Middle frontal gyrus (tissue), 1 donor: ENCODE measurements around the gene LRRTM3.

ENCODE experiments used
- DNase-seq: peaks from one replicate; pipeline ENCODE4 v3.0.0-alpha.2; 2015; ENCODE audit warnings: low spot score; ENCODE audit errors: extremely low spot score

The LRRTM3 gene

DNA sequence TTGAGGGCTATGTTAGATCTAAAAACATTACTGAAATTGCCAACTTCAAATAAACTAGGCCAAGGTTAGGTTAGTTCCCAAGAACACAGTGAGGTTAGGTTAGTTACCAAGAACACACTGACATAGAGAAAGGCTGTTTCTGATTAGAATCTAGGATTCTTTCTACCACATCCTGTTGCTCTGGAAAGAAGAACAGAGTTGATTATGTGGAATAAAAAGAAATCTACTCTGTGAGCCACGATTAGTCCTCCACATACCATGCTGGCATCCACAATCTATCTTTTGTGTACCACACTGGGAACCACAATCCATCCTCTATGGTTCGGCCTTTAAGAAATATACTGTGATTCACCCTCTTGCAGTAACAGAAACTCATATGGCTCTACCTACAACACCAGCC, 91.4 kb downstream of the LRRTM3 start:
- no peak for DNase-seq

DNA sequence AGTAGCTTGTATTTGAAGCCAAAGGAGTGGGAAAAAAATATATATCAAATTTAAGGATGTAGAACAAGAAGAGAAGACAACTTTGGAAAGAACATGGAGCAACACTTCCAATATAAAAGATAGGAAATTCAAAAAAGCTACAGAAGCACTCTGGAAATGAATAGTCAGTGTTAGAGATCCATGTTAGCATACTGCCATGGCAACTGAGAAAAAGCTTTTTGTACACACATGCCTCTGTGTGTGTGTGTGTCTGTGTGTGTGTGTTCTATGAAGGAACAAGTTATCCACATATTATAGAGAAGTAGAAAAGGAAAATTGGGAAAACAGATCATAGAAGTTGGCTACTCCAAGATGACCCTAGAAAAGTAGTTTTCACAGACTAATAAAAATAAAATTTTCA, 96.3 kb downstream of the LRRTM3 start:
- no peak for DNase-seq

DNA sequence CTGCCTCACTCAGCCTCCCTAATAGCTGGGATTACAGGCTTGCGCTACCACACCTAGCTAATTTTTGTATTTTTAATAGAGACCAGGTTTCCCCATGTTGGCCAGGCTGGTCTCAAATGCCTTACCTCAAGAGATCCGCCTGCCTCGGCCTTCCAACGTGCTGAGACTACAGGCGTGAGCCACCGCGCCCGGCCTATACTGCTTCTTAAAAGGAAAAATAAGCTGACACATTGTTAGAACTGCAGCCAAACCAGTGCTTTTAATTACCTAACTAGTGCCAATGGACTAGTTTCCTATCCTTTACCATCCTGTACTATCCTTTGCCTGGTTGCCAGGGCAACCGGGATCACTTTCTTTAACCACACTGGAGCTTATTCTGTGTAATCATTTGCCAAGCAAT, 108.0 kb downstream of the LRRTM3 start:
- no peak for DNase-seq

DNA sequence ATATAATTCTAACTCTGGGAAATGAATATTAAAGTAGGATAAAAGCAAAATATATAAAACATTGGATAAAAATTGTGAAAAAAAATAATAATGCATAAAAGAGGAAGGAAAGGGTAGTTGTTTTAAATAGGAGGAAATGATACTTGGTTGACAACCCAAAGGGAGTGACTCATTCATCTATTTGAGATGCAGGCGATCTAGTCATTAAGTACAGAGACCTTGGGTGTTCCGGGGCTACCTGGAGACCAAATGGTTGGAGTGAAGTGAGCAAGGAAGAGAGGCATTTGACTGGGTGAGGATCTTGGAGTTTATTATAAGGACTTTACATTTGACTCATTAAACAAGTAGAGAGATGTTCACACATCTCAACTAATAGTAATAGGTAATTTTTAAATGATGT, 111.0 kb downstream of the LRRTM3 start:
- no peak for DNase-seq

DNA sequence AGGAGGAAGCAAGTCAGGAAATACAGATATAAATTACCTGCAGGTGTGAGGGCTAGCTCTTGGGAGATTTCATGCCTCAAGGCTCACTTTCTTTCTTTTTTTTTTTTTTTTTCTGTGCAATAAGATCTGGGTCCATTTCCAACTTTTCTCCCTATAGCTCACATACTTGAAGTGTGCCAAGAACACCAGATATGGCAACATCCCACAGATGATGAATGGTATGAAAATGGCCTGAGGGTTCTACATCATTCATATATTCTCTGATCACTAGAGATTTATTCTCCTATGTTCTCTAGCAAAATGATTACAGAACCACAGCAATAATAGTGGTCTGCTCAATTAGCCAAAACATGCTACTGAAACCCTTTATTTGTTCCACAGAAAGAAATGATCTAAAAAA, 117.2 kb downstream of the LRRTM3 start:
- DNase-seq, result no peak

DNA sequence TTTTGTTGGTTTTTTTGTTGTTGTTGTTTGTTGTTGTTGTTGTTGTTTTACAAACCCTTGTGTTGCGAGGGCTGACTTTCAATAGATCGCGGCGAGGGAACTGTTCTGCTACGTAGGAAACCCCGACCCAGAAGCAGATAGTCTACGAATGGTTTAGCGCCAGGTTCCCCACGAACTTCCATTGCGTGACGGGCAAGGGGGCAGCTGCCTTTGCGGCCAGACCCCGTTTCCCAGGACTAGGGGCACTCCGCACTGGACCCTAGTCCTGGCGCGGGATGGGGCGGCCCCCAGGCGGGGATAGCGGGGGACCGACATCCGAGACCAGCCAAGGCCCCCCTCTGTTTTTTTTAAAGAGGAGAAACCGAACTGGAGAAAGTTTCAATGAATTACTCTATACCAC, 119.6 kb downstream of the LRRTM3 start:
- no peak for DNase-seq

DNA sequence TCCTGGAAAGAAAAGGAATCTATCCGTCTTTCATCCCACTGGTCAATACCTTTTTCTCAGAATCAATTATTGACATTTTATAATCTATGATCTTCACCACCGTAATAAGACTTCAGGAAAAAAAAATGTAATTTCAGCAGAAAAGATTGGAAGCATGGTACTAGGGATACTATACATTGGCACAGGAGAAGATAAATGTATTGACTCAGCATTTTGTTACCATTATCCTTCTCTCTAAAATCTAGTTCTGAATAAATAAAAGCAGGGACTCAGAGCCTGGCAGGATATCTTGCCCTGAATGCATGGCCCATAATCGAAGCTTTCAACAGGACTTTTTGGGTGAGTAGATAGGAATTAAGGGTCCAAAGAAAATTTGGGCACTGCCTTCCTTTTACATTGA, 120.7 kb downstream of the LRRTM3 start:
- no peak for DNase-seq

DNA sequence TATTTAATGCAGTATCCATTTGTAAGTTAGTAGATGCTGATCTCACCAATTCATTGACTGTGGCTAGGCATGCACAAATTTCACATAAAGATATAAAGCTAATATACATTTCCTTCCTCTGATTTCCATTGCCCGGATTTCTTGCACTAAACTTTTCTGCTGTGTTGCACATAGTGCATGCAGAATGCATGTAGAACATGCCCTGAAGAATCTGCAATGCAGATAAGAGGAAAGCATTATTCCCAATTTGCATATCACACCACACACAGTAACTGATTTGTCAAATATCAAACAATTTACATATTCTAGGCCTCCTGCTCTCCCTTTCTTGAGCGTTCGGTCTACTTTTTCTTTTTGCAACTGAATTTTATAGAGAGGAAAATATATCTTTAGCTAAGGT, 124.2 kb downstream of the LRRTM3 start:
- DNase-seq, result no peak

DNA sequence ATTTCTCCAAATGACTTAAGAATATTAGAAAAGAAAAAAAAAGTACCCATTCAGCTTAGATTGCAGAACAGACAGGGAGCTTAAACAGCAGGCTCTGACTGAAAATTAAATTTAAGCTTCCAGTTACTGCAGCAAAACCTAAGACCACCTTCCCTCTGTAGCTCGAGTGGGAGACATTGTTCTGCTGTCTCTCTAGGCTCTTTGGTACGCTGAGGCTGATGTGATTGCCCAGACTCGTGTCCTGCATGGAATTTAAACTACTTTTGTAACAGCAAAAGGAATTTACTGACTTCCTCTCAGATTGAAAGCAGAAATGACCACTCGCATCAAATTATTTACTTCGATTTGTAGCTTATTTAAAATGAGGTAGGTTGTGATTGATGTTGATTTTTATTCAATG, 124.6 kb downstream of the LRRTM3 start:
- no peak for DNase-seq

DNA sequence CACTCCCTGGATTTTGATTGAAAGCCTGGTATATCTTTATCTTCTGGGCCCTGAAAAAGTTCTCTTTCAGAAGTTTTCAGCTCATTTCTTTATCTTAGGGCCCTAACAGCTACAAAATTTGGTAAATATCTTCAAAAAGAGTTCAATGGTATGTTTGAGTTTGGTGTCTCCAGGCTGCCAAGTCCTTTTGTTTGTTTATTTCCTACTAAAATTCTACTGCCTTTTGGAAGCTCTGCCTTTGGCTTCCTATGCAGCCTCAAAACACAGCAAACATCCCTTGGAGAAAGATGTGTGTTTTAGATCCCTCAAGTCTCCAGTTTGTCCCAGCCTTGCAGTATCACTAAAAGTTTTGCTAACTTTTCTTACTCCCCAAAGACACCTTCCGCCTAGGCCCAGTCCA, 146.8 kb downstream of the LRRTM3 start:
- no peak for DNase-seq

DNA sequence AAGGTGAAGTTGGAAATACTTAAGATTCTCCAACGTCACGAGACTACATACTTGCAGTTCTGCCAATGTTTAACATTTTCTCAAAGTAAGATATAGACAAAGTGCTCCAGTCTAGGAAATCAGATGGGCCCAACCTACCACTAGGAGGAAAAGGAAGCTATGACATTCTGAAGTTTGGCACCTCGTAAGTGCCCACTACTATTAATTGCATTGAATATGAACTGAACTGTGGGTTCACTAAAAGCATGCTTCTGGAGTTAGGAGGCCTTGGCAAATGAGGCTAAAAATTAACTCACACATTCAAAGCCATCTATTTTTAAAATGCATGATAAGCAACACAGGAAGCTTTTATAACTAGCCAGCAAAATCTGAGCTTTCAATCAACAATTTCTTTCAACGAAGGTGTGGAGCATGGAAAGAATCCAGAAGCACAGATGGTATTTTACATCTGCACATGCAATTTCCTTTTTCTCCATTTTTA, 149.7 kb downstream of the LRRTM3 start:
- DNase-seq, result no peak

DNA sequence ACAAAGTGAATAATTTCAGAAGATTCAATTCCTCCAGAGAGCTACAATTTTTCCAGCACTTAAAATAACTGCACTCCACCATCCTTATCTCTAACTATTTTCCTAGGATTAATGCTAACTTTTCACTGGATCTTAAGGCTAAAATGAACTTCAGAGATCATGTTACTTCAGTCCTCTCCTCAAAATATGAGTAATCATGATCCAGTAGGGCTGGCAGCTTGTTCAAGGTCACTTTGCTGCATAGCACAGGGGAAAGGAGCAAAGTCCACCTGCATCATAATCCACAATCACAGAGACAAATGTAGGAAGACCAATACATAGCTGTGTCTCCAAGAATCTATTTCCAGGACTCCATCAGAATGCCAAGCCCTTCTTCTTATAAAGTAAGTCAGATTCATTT, 150.3 kb downstream of the LRRTM3 start:
- DNase-seq, result no peak

DNA sequence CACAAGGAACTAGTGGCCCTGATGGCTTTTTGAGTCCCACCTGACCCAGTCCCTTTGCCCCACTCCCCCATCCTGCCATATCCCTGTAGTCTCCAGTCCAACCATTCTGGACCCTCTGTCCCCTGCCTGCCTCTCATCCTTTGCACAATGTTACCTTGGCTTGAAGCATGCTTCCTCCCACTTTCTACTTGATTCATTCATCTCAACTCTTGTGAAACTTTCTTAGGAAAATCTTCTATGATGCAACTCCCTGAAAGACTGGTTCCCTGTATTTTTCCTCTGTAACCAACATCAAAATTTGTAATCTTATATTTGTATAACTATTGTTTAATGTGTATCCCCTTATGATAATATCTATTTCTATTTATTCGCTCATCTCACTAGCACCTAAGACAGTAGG, 151.5 kb downstream of the LRRTM3 start:
- no peak for DNase-seq

DNA sequence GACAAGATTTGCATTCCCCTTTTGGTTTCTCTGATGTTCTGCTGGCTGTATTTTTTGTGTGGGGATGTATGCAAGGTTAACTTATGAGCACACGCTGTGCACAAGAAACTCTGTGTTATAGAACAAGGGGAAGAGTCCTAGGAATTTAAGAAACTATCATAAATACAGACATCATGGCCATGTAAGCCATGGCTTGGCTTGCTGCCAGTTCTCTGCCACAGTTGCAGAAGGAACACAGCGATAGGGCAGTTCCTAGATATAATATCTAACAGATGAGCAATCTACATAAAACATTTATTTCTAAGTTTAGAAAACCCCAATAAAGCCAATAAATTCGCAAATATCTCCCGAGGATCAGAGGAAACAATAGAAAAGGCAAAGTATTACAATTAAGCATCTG, 153.3 kb downstream of the LRRTM3 start:
- DNase-seq, result no peak

DNA sequence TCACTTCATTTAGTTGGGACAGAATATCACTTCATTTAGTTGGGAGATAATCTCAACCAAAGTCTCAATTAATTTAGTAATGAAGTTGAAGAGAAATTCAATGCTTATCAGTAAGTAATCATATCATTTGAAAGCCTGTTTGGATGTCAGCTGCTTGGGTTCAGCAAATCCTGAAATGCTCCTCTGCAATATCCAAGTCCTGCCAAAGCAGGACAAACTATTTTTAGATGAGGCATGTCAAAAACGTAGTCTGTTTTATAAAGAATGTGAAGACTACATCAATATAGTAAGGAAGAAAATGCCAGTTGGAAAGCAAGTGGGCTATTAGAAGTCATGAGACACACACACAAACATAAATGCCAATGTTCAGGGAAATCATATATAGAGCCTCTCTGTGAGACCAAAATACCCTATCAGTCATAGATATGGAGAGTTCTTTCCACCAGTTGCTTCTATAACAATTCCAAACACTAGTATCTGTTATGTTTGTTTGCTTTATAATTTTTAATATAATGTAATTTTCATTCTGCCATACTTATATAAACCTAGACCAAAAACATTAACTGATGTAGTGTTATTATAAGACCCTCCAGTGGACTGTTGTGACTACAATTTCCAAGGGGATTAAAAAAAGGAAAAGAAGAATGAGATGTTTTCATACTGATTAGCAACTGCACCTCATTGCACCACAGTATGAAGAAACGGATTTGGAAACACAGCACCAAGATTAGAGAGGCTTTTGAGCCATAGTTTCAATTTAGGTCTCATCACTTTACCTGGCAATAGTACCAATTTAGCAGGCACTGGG, 160.7 kb downstream of the LRRTM3 start:
- DNase-seq, result no peak

DNA sequence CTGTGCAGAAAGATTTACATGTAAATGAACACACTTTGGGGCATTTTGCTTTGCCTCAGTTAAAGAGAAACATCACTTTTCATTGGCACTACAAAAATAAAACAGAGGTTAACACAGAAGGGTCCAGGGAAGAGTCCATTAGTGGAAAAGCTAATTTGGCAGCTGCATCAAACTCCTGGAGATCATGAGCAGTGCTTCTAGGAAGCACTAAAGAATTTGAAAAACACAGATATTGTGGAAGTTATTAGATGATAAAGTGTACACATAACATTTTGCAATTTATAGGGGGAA, 161.2 kb downstream of the LRRTM3 start:
- no peak for DNase-seq

DNA sequence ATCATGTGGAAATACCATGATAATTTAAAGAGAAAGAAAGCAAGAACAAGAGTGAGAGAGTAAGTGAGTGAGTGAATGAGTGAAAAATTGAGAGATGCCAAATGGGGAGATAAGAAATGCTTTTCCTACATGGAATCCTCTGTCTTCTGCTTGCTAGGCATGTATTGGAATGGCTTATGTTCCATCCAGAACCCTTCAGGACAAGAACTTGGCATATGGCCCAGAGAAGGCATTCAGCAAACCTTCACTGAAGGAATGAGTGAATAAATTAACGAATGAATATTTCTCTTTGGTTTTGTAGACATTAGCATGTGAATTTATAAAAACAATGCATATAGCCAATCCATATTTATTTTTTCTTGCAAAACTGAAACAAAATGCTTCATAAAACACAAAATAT, 162.2 kb downstream of the LRRTM3 start:
- DNase-seq, result no peak

DNA sequence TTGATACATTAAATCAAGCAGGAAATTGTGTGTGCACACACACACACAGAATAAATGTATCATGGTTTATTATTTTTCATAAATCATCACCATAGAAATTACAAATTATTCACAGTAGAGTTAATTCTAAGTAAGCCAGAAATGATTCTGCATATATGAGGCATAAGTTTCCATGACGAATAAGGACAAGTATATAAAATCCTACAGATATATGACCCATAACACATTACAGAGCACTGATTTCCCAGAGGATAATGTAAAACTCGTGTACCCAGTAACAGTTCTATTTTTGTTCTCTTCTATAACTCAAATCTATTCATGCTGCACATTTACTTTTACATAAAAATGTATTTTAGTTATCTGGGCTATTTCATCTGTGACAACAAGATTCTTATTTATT, 169.7 kb downstream of the LRRTM3 start:
- no peak for DNase-seq

DNA sequence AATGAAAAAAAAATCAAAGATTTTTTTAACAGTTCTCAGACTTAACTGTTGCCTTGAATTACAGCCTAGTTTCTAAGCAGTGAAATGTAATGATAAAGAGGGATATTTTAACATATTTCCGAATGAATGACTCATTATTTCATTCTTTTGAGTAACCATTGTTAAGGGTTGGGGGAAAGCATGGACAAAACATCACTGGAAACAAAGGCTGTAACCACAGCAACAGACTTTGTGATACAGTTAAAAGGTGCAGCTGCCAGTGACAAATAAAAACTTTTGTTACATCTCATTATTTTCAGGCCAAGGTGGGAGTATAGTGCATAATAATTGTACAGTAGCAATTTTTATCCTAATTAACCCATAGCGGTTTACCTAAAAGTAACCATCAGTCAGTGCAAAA, 172.6 kb downstream of the LRRTM3 start:
- no peak for DNase-seq

DNA sequence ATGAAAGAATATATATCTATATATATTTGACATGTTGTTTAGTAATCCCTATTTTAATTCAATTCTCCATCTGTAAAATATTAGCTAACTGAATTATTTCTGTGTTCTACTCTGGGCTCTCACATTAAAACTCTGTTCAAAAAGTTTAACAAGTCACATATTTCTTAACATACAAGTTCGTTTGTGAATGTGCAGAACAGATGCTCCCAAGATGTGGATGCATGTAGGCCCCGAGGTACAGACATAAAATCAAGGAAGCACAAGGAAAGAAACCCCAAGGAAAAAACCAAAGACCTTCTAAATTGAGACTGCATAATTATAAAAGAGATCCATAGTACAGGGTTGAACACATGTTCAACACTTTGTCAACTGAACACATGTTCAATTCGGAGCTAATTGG, 175.1 kb downstream of the LRRTM3 start:
- DNase-seq, result no peak

DNA sequence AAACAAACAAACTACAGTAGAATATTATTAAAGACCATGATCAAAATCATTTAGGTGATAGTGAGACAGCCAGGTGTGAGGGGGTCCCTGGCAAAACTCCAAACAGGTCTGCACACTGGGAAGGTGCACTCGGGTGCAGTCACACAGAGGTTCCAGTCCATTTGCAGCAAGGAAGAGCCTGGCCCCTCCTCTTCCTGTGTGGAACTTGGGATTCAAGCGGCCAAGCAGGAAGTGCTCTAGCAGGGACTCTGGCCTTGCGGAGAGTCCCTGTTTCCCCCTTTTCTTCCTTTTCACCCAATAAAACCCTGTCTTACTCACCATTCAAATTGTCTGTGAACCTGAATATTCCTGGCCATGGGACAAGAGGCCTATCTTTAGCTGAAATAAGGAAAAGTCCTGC, 181.8 kb downstream of the LRRTM3 start:
- DNase-seq, result no peak

DNA sequence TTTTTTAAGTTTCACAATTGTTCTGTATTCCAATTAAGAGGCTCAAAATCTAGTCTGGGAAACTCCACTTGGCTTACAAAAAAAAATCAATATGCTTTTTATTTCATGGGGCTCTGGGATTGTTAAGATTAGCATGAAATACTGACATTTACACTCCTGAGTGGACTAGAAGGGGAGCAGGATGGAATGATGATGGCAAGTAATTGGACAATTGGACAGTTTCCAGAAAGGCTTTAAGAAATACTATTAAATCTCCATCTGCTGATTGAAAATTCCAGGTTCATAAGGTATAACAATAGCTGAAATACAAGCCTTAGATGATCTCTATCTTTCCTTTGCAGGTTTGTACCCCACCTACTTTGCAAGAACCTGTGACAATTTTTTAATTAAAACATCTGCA, 184.4 kb downstream of the LRRTM3 start:
- DNase-seq, result no peak

DNA sequence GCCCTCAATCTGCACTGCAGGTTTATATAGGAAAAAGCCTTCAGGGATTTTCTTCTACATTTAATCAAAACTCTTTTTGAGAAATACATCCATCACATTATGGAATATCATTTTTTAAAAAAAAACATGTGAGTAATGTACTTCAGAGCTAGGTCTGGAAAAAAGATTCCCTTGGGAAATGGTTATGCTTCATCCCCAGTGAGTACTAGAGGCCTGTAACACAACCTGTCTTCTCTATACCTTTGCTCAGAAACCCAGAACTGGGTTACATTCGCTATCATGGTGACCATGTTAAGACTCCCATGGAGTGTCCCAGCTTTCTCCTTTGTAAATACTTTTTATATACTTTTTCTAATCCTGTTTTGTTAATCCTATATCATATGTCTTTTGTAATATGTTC, 186.9 kb downstream of the LRRTM3 start:
- no peak for DNase-seq

DNA sequence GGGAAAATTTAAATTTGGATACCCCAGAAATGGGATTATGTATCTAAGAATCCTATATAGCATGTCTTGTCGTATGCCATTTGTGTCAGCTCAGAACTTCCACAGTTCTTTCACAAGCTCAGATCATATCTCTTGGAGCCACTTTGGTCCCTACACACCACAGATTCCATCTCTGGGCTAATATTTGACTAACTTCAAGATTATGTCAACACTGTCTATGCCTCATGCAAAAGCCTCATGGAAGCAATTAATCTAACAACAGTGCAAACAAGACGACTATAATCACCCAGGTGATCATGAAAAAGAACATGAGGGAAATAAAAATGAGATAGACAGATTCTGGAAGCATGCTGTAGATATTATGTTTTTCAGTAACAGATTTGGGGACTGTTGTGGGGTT, 189.1 kb downstream of the LRRTM3 start:
- DNase-seq, result no peak
